GM21447 (cell line): ENCODE data around the gene DNAH14.
"Not testable (repeated sequence)": the region's sequence is repeated elsewhere in the genome, so short reads cannot be mapped to it uniquely, and the experiment has no call there.

ENCODE experiments used
- ATAC-seq: cut with Tn5 transposase; IDR thresholded peaks from one replicate; pipeline ENCODE4 v1.9.1; 2021; ENCODE audit not compliant: unreplicated experiment

The DNAH14 gene

GRCh38 chr1:224920930-224921329 is 8.5 kb upstream of the DNAH14 start:
- ATAC-seq: no peak

DNA sequence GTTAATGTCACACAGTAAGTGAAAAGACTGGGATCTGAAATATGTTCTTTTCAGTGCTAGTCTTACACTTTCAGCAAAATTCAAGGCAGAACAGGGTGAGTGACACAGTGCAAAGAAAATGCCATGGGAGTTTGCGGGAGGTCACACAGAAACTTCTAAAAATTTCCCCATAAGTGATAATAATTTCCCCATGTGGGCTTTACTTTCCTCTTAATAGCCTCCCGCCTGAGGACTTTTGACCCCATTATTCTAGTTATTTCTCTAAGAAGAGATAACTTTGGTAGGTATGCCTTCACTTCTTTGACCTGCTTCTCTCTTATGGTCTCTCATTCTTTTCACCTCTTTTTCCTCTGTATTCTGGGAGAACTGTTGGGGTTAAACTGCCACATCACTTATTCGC is 8.1 kb upstream of the DNAH14 start:
- ATAC-seq: no peak

- ATAC-seq: no peak
These were observed 6.9 kb upstream of the DNAH14 start for GRCh38 chr1:224922404-224923164.

DNA sequence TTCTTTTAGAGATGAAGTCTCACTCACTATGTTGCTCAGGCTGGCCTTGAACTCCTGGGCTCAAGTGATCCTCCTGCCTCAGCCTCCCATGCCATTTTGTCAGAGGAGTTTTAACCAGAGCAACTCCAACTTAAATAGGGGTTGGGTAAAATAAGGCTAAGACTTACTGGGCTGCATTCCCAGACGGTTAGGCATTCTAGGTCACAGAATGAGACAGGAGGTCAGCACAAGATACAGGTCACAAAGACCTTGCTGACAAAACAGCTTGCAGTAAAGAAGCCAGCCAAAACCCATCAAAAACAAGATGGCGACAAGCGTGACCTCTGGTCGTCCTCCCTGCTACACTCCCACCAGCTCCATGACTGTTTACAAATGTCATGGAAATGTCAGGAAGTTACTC is 5.7 kb upstream of the DNAH14 start:
- ATAC-seq: no peak

DNA sequence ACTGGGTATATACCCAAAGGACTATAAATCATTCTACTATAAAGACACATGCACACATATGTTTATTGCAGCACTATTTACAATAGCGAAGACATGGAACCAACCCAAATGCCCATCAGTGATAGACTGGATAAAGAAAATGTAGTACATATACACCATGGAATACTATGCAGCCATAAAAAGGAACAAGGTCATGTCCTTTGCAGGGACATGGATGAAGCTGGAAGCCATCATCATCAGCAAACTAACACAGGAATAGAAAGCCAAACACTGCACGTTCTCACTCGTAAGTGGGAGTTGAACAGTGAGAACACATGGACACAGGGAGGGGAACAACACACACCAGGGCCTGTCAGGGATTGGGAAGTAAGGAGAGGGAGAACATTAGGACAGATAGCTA is 1.8 kb upstream of the DNAH14 start:
- ATAC-seq: not testable (repeated sequence)

- no peak for ATAC-seq
These were observed 569 bp upstream of the DNAH14 start for GRCh38 chr1:224928906-224929305.

DNA sequence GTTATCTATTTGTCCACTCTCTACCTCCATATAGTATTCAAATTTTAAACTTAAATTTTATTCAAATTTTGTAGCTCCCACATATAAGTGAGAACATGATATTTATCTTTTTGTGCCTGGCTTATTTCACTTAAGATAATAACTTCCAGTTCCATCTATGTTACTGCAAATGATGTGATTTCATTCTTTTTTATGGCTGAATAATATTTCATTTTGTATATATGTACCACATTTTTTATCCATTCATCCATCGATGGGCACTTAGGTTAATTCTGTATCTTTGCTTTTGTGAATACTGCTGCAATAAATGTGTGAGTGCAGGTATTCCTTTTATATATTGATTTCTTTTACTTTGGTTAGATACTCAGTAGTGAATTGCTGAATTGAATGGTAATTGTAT is 2.1 kb downstream of the DNAH14 start:
- ATAC-seq: no peak

DNA sequence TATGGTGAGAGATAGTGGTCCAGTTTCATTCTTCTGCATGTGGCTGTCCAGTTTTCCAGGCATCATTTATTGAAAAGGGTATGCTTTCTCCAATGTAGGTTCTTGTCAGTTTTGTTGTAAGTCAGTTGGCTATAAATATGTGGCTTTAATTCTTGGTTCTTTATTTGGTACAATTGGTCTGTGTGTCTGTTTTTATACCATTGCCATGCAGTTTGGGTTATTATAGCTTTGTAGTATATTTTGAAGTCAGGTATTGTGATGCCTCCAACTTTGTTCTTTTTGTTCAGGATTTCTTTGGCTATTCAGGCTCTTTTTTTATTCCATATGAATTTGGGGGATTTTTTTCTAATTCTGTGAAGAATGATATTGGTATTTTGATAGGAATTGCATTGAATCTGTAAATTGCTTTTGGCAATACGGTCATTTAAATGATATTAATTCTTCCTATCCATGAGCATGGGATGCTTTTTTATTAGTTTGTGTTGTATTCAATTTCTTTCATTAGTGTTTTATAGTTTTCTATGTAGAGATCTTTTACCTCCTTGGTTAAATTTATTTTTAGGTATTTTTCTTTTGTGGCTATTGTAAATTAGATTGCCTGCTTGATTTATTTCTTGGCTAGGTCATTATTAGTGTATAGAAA is 3.3 kb downstream of the DNAH14 start:
- ATAC-seq: no peak

GRCh38 chr1:224933584-224933983 is 4.1 kb downstream of the DNAH14 start:
- no peak for ATAC-seq

DNA sequence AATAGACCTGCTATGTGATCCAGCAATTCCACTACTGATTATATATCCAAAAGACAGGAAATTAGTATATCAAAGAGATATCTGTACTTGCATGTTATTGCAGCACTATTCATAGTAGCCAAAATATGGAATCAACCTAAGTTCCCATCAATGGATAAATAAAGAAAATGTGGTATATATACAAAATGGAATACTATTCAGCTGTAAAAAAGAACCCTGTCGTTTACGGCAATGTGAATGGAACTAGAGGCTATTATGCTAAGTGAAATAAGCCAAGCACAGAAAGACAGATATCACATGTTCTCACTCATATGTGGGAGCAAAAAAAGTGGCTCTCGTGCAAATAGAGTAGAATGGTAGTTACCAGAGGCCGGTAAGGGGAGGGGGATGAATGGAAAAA is 9.2 kb downstream of the DNAH14 start:
- ATAC-seq: no peak

DNA sequence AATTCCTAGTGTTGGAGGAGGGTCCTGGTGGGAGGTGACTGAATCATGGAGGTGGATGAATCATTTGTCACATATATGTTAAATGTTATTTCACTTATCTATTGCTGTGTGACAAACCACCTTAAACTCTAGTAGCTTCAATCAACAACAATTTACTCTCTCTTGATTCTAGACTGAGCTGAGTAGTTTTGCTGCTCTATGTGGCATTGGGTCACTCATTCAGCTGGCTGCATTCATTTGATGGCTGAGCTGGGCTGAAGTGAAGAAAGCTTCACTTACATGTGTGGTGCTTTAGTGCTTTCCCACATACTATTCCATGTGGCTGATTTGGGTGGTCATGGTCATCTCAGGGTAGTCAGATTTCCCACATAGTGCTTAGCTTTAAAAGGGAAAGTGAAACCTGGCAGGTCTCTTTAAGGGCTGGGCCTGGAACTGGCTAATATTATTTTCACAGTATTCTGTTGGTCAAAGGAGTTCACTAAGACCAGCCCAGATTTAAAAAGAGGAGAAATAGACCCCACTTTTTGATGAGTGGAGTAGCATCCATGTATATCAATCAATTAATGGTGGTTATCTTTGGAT is 10.5 kb downstream of the DNAH14 start:
- no peak for ATAC-seq

- ATAC-seq: not testable (repeated sequence)
These were observed 11.3 kb downstream of the DNAH14 start for GRCh38 chr1:224940735-224941134.

DNA sequence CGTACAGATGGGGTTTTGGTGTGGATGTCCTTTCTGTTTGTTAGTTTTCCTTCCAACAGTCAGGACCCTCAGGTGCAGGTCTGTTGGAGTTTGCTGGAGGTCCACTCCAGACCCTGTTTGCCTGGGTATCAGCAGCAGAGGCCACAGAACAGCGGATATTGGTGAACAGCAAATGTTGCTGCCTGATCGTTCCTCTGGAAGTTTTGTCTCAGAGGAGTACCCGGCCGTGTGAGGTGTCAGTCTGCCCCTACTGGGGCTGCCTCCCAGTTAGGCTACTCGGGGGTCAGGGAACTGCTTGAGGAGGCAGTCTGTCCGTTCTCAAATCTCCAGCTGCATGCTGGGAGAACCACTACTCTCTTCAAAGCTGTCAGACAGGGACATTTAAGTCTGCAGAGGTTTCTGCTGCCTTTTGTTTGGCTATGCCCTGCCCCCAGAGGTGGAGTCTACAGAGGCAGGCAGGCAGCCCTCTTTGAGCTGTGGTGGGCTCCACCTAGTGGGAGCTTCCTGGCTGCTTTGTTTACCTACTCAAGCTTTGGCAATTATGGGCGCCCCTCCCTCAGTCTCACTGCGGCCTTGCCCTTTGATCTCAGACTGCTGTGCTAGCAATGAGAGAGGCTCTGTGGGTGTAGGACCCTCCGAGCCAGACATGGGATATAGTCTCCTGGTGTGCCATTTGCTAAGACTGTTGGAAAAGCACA is 16.3 kb downstream of the DNAH14 start:
- ATAC-seq: not testable (repeated sequence)

DNA sequence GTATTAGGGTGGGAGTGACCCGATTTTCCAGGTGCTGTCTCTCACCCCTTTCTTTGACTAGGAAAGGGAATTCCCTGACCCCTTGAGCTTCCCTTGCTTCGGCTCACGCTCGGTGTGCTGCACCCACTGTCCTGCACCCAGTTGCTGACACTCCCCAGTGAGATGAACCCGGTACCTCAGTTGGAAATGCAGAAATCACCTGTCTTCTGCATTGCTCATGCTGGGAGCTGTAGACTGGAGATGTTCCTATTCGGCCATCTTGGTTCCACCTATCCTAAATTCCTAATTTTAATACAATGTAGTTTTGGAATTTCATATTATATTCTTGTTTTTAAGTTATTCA is 16.8 kb downstream of the DNAH14 start:
- ATAC-seq: not testable (repeated sequence)

- no peak for ATAC-seq
These were observed 28.2 kb downstream of the DNAH14 start for GRCh38 chr1:224957696-224958095.

GRCh38 chr1:224958490-224958889 is 29.0 kb downstream of the DNAH14 start:
- no peak for ATAC-seq

- ATAC-seq: no peak
These were observed 29.6 kb downstream of the DNAH14 start for GRCh38 chr1:224959115-224959514.

- no peak for ATAC-seq
These were observed 30.2 kb downstream of the DNAH14 start for GRCh38 chr1:224959656-224960055.

DNA sequence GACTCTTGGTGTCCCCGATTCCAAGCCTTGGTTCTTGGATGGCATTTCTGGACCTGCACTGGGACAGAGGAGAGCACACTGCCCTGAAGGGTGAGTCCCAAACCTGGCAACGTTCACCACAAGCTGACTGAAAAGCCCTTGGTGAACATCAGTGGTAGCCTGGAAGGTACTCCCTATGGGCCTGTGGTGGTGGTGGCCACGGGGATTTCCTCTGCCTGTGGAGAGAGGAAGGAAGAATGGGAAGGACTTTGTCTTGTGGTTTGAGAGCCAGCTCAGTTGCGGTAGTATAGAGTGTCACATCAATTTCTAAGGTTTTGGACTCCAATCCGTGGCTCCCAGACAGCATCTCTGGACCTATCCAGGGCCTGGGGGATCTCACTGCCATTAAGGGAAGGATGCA is 50.7 kb downstream of the DNAH14 start:
- ATAC-seq: no peak

DNA sequence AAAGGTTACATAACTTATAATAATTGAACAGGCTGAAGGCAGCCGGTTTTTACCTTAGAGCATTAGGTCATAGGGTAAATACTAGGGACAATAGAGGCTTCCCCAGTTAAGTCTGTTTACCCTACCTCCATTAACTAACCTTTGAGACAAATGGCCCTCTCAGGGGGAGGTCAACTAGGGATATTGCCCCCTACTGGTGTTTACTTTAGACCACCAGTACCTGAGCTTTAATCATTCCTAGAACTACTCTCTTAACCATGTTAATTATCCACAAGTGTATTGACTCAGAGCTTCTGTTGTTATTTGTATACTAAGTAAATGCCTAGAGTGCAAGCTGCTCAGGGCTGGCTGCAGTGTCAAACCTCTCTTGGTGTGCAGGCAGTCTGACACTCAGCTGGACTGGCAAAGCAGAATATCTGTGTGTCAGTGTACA is 52.5 kb downstream of the DNAH14 start:
- not testable (repeated sequence) for ATAC-seq

GRCh38 chr1:224988042-224988441 is 58.6 kb downstream of the DNAH14 start:
- no peak for ATAC-seq

DNA sequence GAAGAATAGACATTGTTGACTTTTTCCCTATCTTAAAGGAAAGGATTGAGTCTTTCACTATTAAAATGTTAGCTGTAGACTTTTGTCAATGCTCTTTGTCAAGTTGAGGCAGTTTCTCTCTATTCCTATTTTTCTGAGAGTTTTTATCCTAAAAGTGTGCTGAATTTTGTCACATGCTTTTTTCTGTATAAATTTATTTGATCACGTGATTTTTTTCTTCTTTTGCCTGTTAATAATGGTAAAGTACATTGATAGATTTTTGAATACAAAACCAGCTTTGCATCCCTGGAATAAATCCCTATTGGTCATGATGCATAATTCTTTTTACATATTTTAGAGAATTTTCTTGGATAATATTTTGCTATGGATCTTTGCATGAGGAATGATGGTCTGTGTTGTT is 60.1 kb downstream of the DNAH14 start:
- ATAC-seq: no peak
